Right lobe of liver (tissue), 6 donors: ENCODE measurements around the gene KRTAP9-6. TPM values are rescaled to one million over a fixed set of nuclear protein-coding genes. Genes with fewer than 3 reads are reported as not detected.
"Not testable (repeated sequence)": the region's sequence is repeated elsewhere in the genome, so short reads cannot be mapped to it uniquely, and the experiment has no call there.

Experiments
- ATAC-seq, 4 donors: fragments of 200-7000 bp; cut with Tn5 transposase; one replicate each; pipeline ENCODE4 v1.9.1; 2020; ENCODE audit warnings: mild to moderate bottlenecking in 4 of 4, moderate library complexity in 4 of 4
- DNase-seq, 3 donors: peaks; one replicate each; pipeline ENCODE4 v3.0.0-alpha.2; 2020
- H3K27ac ChIP-seq, 3 donors: fragments of 200-600 bp; one replicate each; pipeline ENCODE4 v1.8.0; 2022
- H3K27me3 ChIP-seq, 2 donors: fragments of 200-600 bp; one replicate each; pipeline ENCODE4 v1.8.0; 2022
- H3K36me3 ChIP-seq, 4 donors: fragments of 200-600 bp; sonication (generic) in 1 of 4; one replicate each; pipeline versions ENCODE4 v1.5.1 to v1.8.0; 2017 to 2022; ENCODE audit warnings: control low read depth in 1 of 4
- H3K4me1 ChIP-seq, 4 donors: fragments of 200-600 bp; sonication (generic) in 1 of 4; one replicate each; pipeline versions ENCODE4 v1.5.1 to v1.8.0; 2017 to 2022; ENCODE audit warnings: control low read depth in 1 of 4
- H3K4me3 ChIP-seq, 3 donors: fragments of 200-600 bp; one replicate each; pipeline ENCODE4 v1.8.0; 2022
- H3K9me3 ChIP-seq, 4 donors: fragments of 200-600 bp; sonication (generic) in 1 of 4; one replicate each; pipeline versions ENCODE4 v1.5.1 to v1.8.0; 2017 to 2022; ENCODE audit warnings: control low read depth in 1 of 4
- POLR2A ChIP-seq: fragments of 450-650 bp; IDR thresholded peaks from one replicate; pipeline ENCODE4 v1.6.1; 2017; ENCODE audit warnings: antibody characterized with exemption, mild to moderate bottlenecking
- WGBS: methylation state at CpG from one replicate; pipeline ENCODE4 v1.1.6; 2018; ENCODE audit warnings: low coverage, low lambda C conversion rate; ENCODE audit not compliant: insufficient coverage; ENCODE audit errors: missing lambda C conversion rate; 5-methylcytosine and 5-hydroxymethylcytosine counted together
- intact Hi-C, 2 donors: fragments of 100-400 bp; cut with DNase I; formaldehyde crosslinking; loops; one replicate each; pipeline versions ENCODE4 v1.11.2 to v1.14.1; 2022
- total RNA-seq, 6 experiments: library from RNA; depleted of rRNA in 2 of 6; stranded (reverse); fragments of >200 nt in 2 of 6; fragmentation: NEBNext Ultra II Directional in 3 of 6; extraction: Animal tissue kit (Norgen Biotek cat#: 25700) in 3 of 6; gene quantifications; one replicate each; pipeline versions ENCODE4 v1.1.0 to v1.2.4, GENCODE V29; 2016 to 2023
- TF ChIP-seq, protein P1 (sequence below), 4 donors: fragments of 200-600 bp in 3 of 4; fragments of 450-650 bp in 1 of 4; IDR thresholded peaks; one replicate each; pipeline versions ENCODE4 v1.5.1 to v1.8.0; 2016 to 2022; ENCODE audit warnings: antibody characterized with exemption in 4 of 4, mild to moderate bottlenecking in 2 of 4
- donor health status: DM: no; HTN: yes; CAD: no.
- donor health status: DM: no; HTN: no; CAD: no.
- donor health status: DM: no; HTN: no; CAD: no.
- donor health status: DM: no; HTN: yes; CAD: no.
- donor health status: DM: no; HTN: yes; CAD: no.

Gene KRTAP9-6
- total RNA-seq, 6 experiments from 2014 or later: not detected

DNA sequence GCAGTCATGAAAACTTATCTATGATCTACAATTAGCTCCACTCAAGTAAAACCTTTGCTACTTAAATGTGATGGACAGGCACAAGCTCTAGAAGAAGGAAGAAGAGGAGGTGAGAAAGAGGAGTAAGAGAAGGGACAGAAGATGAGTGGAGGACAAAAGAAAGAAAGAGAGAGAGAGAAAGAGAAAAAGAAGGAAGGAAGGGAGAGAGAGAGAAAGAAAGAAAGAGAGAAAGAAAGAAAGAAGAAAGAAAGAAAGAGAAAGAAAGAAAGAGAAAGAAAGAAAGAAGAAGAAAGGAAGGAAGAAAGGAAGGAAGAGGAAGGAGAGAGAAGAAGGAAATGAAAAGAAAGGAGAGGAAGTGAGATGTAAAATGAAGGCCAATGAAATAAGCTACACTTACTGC is 35.1 kb upstream of the KRTAP9-6 start:
- no peak for TF ChIP-seq POLR2A
- TF ChIP-seq, protein P1, sequence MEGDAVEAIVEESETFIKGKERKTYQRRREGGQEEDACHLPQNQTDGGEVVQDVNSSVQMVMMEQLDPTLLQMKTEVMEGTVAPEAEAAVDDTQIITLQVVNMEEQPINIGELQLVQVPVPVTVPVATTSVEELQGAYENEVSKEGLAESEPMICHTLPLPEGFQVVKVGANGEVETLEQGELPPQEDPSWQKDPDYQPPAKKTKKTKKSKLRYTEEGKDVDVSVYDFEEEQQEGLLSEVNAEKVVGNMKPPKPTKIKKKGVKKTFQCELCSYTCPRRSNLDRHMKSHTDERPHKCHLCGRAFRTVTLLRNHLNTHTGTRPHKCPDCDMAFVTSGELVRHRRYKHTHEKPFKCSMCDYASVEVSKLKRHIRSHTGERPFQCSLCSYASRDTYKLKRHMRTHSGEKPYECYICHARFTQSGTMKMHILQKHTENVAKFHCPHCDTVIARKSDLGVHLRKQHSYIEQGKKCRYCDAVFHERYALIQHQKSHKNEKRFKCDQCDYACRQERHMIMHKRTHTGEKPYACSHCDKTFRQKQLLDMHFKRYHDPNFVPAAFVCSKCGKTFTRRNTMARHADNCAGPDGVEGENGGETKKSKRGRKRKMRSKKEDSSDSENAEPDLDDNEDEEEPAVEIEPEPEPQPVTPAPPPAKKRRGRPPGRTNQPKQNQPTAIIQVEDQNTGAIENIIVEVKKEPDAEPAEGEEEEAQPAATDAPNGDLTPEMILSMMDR (IDR thresholded peaks at IDR 0.05): no peak
- Histone ChIP-seq H3K4me1 (no peaks in the 10 kb centered on the region), H3K9me3 (no peaks in the 10 kb centered on the region), H3K27me3 (no peaks in the 10 kb centered on the region), H3K4me3 (no peak overlapping the region), H3K36me3 (no peaks in the 10 kb centered on the region), H3K27ac (no peak overlapping the region)
- intact Hi-C loops: no loop called here
- DNase-seq: no peak
- ATAC-seq: no peak

DNA sequence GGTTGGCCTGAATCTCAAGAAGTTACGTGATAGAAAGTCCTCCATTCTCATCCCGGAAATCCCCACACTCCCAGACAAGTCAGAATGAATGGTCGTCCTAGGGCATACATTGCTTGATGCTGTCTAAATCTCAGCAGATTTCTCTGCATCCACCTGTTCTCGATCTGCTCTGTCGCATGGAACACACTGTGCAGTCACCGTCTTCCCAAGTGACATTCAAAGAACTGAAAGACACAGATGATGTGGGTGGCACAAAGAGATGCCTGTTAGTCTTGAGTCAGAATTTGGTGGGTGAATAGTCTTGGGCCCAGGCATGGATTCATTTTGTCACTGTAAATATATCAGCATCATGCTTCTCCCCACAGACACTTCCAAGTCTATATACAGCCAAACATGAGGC is 33.4 kb upstream of the KRTAP9-6 start:
- no peak for ATAC-seq
- no peak for TF ChIP-seq POLR2A
- TF ChIP-seq, protein P1 (IDR thresholded peaks at IDR 0.05): no peak
- WGBS: 64% methylated on average over 4 of the region's 6 CpGs

DNA sequence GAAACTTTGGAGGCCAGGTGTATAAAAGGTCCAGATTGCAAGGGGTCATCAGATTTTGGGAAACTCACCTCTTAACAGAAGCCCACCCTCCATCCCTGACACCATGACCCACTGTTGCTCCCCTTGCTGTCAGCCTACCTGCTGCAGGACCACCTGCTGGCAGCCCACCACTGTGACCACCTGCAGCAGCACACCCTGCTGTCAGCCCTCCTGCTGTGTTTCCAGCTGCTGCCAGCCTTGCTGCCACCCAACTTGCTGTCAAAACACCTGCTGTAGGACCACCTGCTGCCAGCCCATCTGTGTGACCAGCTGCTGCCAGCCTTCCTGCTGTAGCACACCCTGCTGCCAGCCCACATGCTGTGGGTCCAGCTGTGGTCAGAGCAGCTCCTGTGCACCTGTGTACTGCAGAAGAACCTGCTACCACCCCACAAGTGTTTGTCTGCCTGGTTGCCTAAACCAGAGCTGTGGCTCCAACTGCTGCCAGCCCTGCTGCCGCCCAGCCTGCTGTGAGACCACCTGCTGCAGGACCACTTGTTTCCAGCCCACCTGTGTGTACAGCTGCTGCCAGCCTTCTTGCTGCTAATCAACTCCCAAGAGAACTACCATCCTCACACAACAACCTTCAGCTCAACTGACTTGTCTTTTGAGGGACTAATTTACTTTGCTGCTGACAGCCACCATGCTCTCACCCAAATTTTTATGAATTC is 32.6 kb upstream of the KRTAP9-6 start, which contains the start of gene KRTAP9-3:
Gene KRTAP9-3 (plus strand): TSS at position 51 of the 707 bp plus-strand sequence. CDS start 53 bp downstream, at position 104.
- H3K27me3 ChIP-seq, intact Hi-C loops, H3K9me3 ChIP-seq, DNase-seq, H3K4me1 ChIP-seq, ATAC-seq, H3K4me3 ChIP-seq, H3K27ac ChIP-seq, H3K36me3 ChIP-seq: not testable (repeated sequence)
- WGBS: no CpG with 5 or more reads among the region's 1 CpG

More for the DNA sequence above, 33.4 kb upstream of the KRTAP9-6 start:
- intact Hi-C loops: no loop called here
- no peaks in the 10 kb centered on the region for H3K4me1 ChIP-seq
- H3K27me3 ChIP-seq: no peaks in the 10 kb centered on the region
- H3K4me3 ChIP-seq: no peak overlapping the region
- H3K9me3 ChIP-seq: no peaks in the 10 kb centered on the region
- no peak overlapping the region for H3K27ac ChIP-seq
- DNase-seq: no peak
- no peaks in the 10 kb centered on the region for H3K36me3 ChIP-seq

DNA sequence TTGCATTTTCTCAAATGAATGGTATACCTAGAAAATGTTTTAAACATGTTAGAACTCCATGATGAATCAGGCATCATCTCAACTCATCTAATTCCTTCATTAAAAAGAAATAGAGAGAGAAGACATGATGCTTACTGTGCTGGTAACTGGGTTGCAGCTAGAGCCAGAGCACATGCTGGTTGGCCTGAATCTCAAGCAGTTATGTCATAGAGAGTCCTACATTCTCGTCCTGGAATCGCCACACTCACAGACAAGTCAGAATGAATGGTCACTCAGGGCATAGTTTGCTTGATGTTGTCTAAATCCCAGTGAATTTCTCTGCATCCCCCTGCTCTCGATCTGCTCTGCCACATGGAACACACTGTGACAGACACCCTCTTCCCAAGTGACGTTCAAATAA is 28.1 kb upstream of the KRTAP9-6 start:
- WGBS: 50% methylated on average over 1 of the region's 4 CpGs
- H3K36me3 ChIP-seq, H3K27ac ChIP-seq, H3K27me3 ChIP-seq, H3K4me1 ChIP-seq, H3K4me3 ChIP-seq, intact Hi-C loops, H3K9me3 ChIP-seq, ATAC-seq, DNase-seq: not testable (repeated sequence)

DNA sequence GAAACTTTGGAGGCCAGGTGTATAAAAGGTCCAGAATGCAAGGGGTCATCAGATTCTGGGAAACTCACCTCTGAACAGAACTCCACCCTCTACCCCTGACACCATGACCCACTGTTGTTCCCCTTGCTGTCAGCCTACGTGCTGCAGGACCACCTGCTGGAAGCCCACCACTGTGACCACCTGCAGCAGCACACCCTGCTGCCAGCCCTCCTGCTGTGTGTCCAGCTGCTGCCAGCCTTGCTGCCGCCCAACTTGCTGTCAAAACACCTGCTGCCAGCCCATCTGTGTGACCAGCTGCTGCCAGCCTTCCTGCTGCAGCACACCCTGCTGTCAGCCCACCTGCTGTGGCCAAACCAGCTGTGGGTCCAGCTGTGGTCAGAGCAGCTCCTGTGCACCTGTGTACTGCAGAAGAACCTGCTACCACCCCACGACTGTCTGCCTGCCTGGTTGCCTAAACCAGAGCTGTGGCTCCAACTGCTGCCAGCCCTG is 27.2 kb upstream of the KRTAP9-6 start, which contains the start of gene KRTAP9-8:
Gene KRTAP9-8 (plus strand): TSS at position 51 of the 489 bp plus-strand sequence. CDS start 53 bp downstream, at position 104.
- H3K4me1 ChIP-seq, H3K27ac ChIP-seq, DNase-seq, ATAC-seq, H3K36me3 ChIP-seq, intact Hi-C loops, H3K27me3 ChIP-seq, H3K4me3 ChIP-seq, H3K9me3 ChIP-seq: not testable (repeated sequence)
- WGBS: no CpG with 5 or more reads among the region's 3 CpGs

DNA sequence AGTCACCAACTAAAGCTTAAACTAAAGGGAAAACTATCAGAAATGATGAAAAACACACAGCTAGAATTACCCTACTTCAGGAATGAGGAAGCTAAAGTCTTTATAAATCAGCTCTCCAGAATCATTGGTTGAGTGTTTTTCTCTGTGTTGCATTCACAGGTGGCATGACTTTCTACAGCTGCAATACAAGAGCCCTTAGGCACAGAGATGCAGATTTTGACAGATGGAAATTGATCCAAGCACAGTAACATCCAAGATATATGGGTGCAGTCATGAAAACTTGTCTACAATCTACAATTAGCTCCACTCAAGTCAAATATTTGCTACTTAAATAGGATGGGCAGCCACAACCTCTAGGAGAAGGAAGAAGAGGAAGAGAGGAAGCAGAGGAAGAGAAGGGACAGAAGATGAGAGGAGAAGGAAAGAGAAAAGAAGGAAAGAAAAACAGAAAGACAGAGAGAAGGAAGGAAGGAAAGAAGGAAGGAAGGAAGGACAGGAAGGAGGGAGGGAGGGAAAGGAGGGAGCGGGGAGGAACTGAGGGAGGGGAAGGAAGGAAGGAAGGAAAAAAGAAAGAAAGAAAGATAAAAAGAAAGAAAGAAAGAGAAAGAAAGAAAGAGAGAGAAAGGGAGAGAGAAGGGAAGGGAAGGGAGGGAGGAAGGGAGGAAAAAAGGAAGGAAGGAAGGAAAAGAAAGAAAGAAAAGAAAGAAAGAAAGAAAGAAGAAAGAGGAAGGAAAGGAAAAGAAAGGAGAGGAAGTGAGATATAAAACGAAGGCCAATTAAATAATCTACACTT is 18.0 kb upstream of the KRTAP9-6 start:
- H3K9me3 ChIP-seq, H3K4me1 ChIP-seq, intact Hi-C loops, H3K27ac ChIP-seq, H3K36me3 ChIP-seq, ATAC-seq, H3K4me3 ChIP-seq, DNase-seq, H3K27me3 ChIP-seq: not testable (repeated sequence)
- 15% methylated on average over 2 of the region's 2 CpGs for WGBS

DNA sequence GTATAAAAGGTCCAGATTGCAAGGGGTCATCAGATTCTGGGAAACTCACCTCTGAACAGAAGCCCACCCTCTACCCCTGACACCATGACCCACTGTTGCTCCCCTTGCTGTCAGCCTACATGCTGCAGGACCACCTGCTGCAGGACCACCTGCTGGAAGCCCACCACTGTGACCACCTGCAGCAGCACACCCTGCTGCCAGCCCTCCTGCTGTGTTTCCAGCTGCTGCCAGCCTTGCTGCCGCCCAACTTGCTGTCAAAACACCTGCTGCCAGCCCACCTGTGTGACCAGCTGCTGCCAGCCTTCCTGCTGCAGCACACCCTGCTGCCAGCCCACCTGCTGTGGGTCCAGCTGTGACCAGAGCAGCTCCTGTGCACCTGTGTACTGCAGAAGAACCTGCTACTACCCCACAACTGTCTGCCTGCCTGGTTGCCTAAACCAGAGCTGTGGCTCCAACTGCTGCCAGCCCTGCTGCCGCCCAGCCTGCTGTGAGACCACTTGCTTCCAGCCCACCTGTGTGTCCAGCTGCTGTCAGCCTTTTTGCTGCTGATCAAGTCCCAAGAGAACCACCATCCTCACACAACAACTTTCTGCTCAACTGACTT is 15.4 kb upstream of the KRTAP9-6 start, which contains the start of gene KRTAP9-4:
Gene KRTAP9-4 (plus strand): TSS at position 51 of the 604 bp plus-strand sequence. CDS start 34 bp downstream, at position 85.
- H3K27me3 ChIP-seq, intact Hi-C loops, H3K27ac ChIP-seq, H3K36me3 ChIP-seq, H3K4me1 ChIP-seq, DNase-seq, H3K9me3 ChIP-seq, ATAC-seq, H3K4me3 ChIP-seq: not testable (repeated sequence)
- 80% methylated on average over 1 of the region's 2 CpGs for WGBS
